ENCODE data around the gene GULP1. TPM values are rescaled to one million over a fixed set of nuclear protein-coding genes. Genes with fewer than 3 reads are reported as not detected.

The GULP1 gene
- total RNA-seq, 1 donor from 2014 or later = 39.1 TPM

- Mint-ChIP-seq H3K27ac (ENCODE audit: unreplicated experiment) (no peak overlapping the region), H3K9me3 (peaks cover 2% of the 10 kb centered on the region), H3K36me3 (ENCODE audit: low read depth) (no peaks in the 10 kb centered on the region), H3K4me1 (peaks cover 8% of the 10 kb centered on the region), H3K4me3 (no peak overlapping the region), H3K27me3 (ENCODE audit: low read depth) (peaks cover 6% of the 10 kb centered on the region)
- TF ChIP-seq CTCF (conservative IDR thresholded peaks at IDR 0.05) = no peak
- DNase-seq (ENCODE audit: low read depth, low spot score) = no peak
Measured at GRCh38 chr2:188274274-188274673, 17.4 kb upstream of the GULP1 start.

GRCh38 chr2:188276255-188276654 is 15.4 kb upstream of the GULP1 start:
- no peak overlapping the region for H3K4me3 Mint-ChIP-seq
- no peak for TF ChIP-seq CTCF (conservative IDR thresholded peaks at IDR 0.05)
- H3K27me3 Mint-ChIP-seq (ENCODE audit: low read depth) = peaks cover 6% of the 10 kb centered on the region
- peaks cover 8% of the 10 kb centered on the region for H3K4me1 Mint-ChIP-seq
- no peaks in the 10 kb centered on the region for H3K9me3 Mint-ChIP-seq
- no peaks in the 10 kb centered on the region for H3K36me3 Mint-ChIP-seq (ENCODE audit: low read depth)
- H3K27ac Mint-ChIP-seq (ENCODE audit: unreplicated experiment) = no peak overlapping the region
- no peak for DNase-seq (ENCODE audit: low read depth, low spot score)

GRCh38 chr2:188277786-188278185 is 13.9 kb upstream of the GULP1 start:
- Mint-ChIP-seq H3K36me3 (ENCODE audit: low read depth) (no peaks in the 10 kb centered on the region), H3K9me3 (peaks cover under 1% of the 10 kb centered on the region), H3K4me1 (peaks cover 8% of the 10 kb centered on the region), H3K4me3 (no peak overlapping the region), H3K27ac (ENCODE audit: unreplicated experiment) (no peak overlapping the region), H3K27me3 (ENCODE audit: low read depth) (peaks cover 6% of the 10 kb centered on the region)
- no peak for DNase-seq (ENCODE audit: low read depth, low spot score)
- TF ChIP-seq CTCF (conservative IDR thresholded peaks at IDR 0.05) = no peak

- Mint-ChIP-seq H3K4me1 (peaks cover 8% of the 10 kb centered on the region), H3K27ac (ENCODE audit: unreplicated experiment) (no peak overlapping the region), H3K9me3 (peaks cover 4% of the 10 kb centered on the region), H3K4me3 (peak overlapping the region; percentile 8), H3K27me3 (ENCODE audit: low read depth) (peaks cover 6% of the 10 kb centered on the region), H3K36me3 (ENCODE audit: low read depth) (no peaks in the 10 kb centered on the region)
- no peak for TF ChIP-seq CTCF (conservative IDR thresholded peaks at IDR 0.05)
- DNase-seq (ENCODE audit: low read depth, low spot score) = no peak
Measured at GRCh38 chr2:188278388-188279092, 13.1 kb upstream of the GULP1 start.

- H3K27ac Mint-ChIP-seq (ENCODE audit: unreplicated experiment) = no peak overlapping the region
- H3K4me1 Mint-ChIP-seq = peaks cover 8% of the 10 kb centered on the region
- peaks cover 6% of the 10 kb centered on the region for H3K27me3 Mint-ChIP-seq (ENCODE audit: low read depth)
- peaks cover 4% of the 10 kb centered on the region for H3K9me3 Mint-ChIP-seq
- no peak for TF ChIP-seq CTCF (conservative IDR thresholded peaks at IDR 0.05)
- H3K36me3 Mint-ChIP-seq (ENCODE audit: low read depth) = no peaks in the 10 kb centered on the region
- no peak overlapping the region for H3K4me3 Mint-ChIP-seq
- no peak for DNase-seq (ENCODE audit: low read depth, low spot score)
Measured at GRCh38 chr2:188279093-188279445, 12.6 kb upstream of the GULP1 start.

Data from neural crest cell (in vitro differentiated cells).